ENCODE measurements around the gene MEI1. TPM values are rescaled to one million over a fixed set of nuclear protein-coding genes. Genes with fewer than 3 reads are reported as not detected.

Gene MEI1
- total and polyA plus RNA-seq, 7 donors, result 0.01 to 0.47 (median 0.23) TPM; not detected in 2

DNA sequence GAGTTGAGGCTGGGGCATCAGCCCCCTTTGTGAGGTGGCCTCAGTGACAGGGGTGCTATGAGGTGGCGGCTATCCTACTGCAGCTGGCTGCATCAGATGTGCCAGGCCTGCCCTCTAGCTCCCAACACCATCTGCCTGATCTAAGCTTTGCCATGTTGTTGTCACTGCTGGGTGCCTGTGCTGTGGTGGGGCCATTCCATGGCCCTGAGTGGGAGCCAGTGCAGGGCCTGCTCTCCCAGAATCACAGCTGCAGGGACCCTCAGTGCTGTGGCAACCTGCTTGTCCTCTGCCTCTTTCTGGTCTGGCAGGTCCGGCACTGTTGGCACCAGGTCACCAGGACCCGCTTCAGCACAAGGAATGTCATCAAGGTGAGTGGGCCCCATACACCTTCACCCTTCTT is 8.8 kb upstream of the MEI1 start:
- Histone ChIP-seq H3K4me1 (peaks cover 8% of the 10 kb centered on the region), H3K27me3 (ENCODE audit: insufficient read depth in 3 of 3, low read length in 2 of 3) (no peaks in the 10 kb centered on the region), H3K9me3 (no peaks in the 10 kb centered on the region), H3K27ac (peak overlapping the region; percentile 97), H3K4me3 (no peak overlapping the region), H3K36me3 (ENCODE audit: insufficient read depth in 1 of 2, low read depth in 1 of 2) (peaks cover 0 to 14% of the 10 kb centered on the region in 2 donors)
- DNase-seq, result no peak
- 75 to 92% (median 81%) methylated on average over 3 of the region's 3 CpGs for WGBS, 3 donors
- TF ChIP-seq, protein P1, sequence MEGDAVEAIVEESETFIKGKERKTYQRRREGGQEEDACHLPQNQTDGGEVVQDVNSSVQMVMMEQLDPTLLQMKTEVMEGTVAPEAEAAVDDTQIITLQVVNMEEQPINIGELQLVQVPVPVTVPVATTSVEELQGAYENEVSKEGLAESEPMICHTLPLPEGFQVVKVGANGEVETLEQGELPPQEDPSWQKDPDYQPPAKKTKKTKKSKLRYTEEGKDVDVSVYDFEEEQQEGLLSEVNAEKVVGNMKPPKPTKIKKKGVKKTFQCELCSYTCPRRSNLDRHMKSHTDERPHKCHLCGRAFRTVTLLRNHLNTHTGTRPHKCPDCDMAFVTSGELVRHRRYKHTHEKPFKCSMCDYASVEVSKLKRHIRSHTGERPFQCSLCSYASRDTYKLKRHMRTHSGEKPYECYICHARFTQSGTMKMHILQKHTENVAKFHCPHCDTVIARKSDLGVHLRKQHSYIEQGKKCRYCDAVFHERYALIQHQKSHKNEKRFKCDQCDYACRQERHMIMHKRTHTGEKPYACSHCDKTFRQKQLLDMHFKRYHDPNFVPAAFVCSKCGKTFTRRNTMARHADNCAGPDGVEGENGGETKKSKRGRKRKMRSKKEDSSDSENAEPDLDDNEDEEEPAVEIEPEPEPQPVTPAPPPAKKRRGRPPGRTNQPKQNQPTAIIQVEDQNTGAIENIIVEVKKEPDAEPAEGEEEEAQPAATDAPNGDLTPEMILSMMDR (IDR thresholded peaks at IDR 0.05), result no peak
- intact Hi-C loops (cut with DNase I), result loop anchor here in 1 of 2 donors (10.0 kb wide), 1 partner anchor 114 kb away; the partner anchor contains the start of gene CCDC134
- no peak for ATAC-seq

DNA sequence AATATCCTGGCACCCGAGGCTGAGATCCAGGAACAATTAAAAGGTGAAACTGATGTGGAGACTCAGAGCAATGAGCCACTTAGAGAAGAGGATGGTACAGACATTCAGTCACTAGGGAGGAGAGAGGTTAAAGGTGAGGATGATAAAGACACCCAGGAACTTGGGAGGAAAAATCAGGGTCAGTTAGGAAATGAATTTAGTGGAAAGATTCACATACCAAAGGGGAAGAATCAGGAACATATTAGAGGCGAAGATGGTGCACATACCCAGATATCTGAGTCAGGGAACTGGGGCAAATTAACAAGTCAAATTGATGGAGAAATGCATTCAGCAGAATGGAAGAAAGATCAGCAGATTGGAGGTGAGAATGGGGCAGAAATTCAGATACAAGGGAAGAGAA is 4.1 kb upstream of the MEI1 start:
- no peak for ATAC-seq
- DNase-seq, result no peak
- WGBS, 3 donors, result 84 to 90% (median 88%) methylated on average over 2 of the region's 2 CpGs
- H3K27me3 ChIP-seq (ENCODE audit: insufficient read depth in 3 of 3, low read length in 2 of 3), result no peaks in the 10 kb centered on the region
- peaks cover 8% of the 10 kb centered on the region for H3K4me1 ChIP-seq
- H3K9me3 ChIP-seq, result no peaks in the 10 kb centered on the region
- H3K27ac ChIP-seq, result no peak overlapping the region
- TF ChIP-seq, protein P1 (IDR thresholded peaks at IDR 0.05), result no peak
- intact Hi-C loops (cut with DNase I), result loop anchor here (5.0 to 10.0 kb wide), 2 partner anchors 102 to 110 kb away; partner anchors contain the start of gene CCDC134 (in 1 of the 2)
- peaks cover 0 to 14% of the 10 kb centered on the region in 2 donors for H3K36me3 ChIP-seq (ENCODE audit: insufficient read depth in 1 of 2, low read depth in 1 of 2)
- no peak overlapping the region for H3K4me3 ChIP-seq

DNA sequence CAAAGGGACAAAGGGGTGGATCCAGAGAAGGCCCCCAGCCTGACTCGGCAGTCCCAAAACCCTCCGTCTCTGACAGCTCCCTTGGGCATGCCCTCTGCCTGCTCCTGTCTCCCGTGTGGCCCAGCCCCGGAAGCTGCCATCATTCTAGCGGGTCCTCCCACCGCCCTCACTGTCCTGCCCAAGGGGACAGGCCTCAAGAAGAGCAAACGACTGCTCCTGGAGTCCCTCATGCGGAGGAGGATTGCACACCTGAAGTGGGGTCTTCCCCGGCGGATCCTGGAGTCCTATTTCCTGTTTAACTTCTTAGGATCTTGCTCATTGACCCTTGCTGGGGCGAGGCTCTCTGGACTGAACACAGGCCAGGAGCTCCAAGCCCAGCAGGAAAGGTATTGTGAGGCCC is 2.6 kb upstream of the MEI1 start:
- peak in 3 of 4 donors; percentile 5 to 16 (median 11) for ATAC-seq
- Histone ChIP-seq H3K4me3 (no peak overlapping the region), H3K27me3 (ENCODE audit: insufficient read depth in 3 of 3, low read length in 2 of 3) (no peaks in the 10 kb centered on the region), H3K9me3 (no peaks in the 10 kb centered on the region), H3K36me3 (ENCODE audit: insufficient read depth in 1 of 2, low read depth in 1 of 2) (peaks cover 0 to 14% of the 10 kb centered on the region in 2 donors), H3K4me1 (peaks cover 8% of the 10 kb centered on the region), H3K27ac (peak overlapping the region; percentile 41)
- intact Hi-C loops (cut with DNase I), result loop anchor here (1.0 to 10.0 kb wide), 4 partner anchors 101 to 245 kb away; partner anchors contain the start of gene CCDC134 (in 1 of the 2)
- DNase-seq, result no peak
- TF ChIP-seq, protein P1 (IDR thresholded peaks at IDR 0.05), result no peak
- WGBS, 3 donors, result 62 to 68% (median 63%) methylated on average over 11 of the region's 11 CpGs

DNA sequence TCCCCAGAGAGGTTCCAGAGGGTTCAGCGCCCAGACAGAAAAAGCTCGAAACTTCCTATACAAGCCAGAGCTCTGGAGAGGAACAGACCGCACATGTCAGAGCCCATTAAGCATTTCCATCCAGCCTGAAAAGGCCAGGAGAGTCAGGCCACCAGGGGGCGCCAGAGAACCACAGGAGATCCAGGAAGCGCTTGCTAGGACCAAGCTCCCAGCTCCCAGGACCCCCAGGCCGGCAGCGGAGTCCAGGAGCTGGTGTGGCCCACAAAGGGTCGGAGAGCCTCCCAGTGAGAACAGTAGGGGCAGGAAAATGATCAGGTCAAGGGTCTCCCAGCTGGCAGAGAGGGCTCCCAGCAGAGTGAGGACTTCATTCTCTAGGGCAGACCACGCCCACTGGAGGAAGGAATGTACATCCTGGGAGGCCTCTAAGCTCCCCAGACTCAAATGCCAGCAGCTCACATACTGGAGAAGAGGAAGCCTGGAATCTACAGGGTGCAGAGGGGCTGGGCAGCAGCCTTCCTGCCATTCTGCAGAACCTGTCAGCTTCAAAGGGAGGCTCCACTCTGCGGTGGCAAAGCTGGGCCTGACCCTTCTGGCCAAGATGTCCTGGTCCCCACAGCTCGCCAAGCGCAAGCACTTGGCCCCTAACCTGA is 2.1 kb upstream of the MEI1 start:
- no peaks in the 10 kb centered on the region for H3K27me3 ChIP-seq (ENCODE audit: insufficient read depth in 3 of 3, low read length in 2 of 3)
- no peaks in the 10 kb centered on the region for H3K9me3 ChIP-seq
- H3K36me3 ChIP-seq (ENCODE audit: insufficient read depth in 1 of 2, low read depth in 1 of 2), result peaks cover 0 to 14% of the 10 kb centered on the region in 2 donors
- intact Hi-C loops (cut with DNase I), result loop anchor here (1.0 to 10.0 kb wide), 4 partner anchors 100 to 244 kb away; partner anchors contain the start of gene CCDC134 (in 1 of the 2)
- H3K4me1 ChIP-seq, result peaks cover 8% of the 10 kb centered on the region
- H3K4me3 ChIP-seq, result peak overlapping the region; percentile 42
- peak overlapping the region; percentile 41 for H3K27ac ChIP-seq
- TF ChIP-seq, protein P1 (IDR thresholded peaks at IDR 0.05), result peak; percentile 97
- ATAC-seq (peak; percentile 79 to 91 (median 82)), DNase-seq (peak; percentile 94 to 95)
- whole genome bisulfite sequencing, 3 donors, result 23 to 25% (median 24%) methylated on average over 12 of the region's 12 CpGs
